Glomerular visceral epithelial cell (primary cell): Measurements from ENCODE around the gene ABHD8.

Experiments used
- DNase-seq: peaks from one replicate; pipeline ENCODE4 v3.0.0-alpha.2; 2016; ENCODE audit errors: extremely low spot score

Gene ABHD8

GRCh38 chr19:17333611-17334413 lies 30.6 kb upstream of the ABHD8 start:
- DNase-seq, result peak; percentile 90

GRCh38 chr19:17332677-17333581 lies 29.7 kb upstream of the ABHD8 start:
- DNase-seq, result peak; percentile 52

GRCh38 chr19:17332360-17332676 lies 29.1 kb upstream of the ABHD8 start:
- no peak for DNase-seq

GRCh38 chr19:17331045-17331558 lies 27.9 kb upstream of the ABHD8 start:
- no peak for DNase-seq

GRCh38 chr19:17330262-17331044 lies 27.2 kb upstream of the ABHD8 start:
- no peak for DNase-seq

GRCh38 chr19:17329366-17330261 lies 26.4 kb upstream of the ABHD8 start:
- DNase-seq, result no peak

GRCh38 chr19:17328517-17329365 lies 25.5 kb upstream of the ABHD8 start:
- DNase-seq, result no peak

GRCh38 chr19:17327654-17328516 lies 24.7 kb upstream of the ABHD8 start:
- DNase-seq, result no peak

- no peak for DNase-seq
Measured at GRCh38 chr19:17327068-17327653, 23.9 kb upstream of the ABHD8 start.

GRCh38 chr19:17326595-17326966 lies 23.4 kb upstream of the ABHD8 start:
- DNase-seq, result peak; percentile 24

GRCh38 chr19:17325881-17326594 lies 22.8 kb upstream of the ABHD8 start:
- no peak for DNase-seq

GRCh38 chr19:17325133-17325532 lies 21.9 kb upstream of the ABHD8 start:
- no peak for DNase-seq

- no peak for DNase-seq
Measured at GRCh38 chr19:17324357-17325114, 21.3 kb upstream of the ABHD8 start.

- no peak for DNase-seq
Measured at GRCh38 chr19:17323964-17324332, 20.7 kb upstream of the ABHD8 start.

GRCh38 chr19:17323300-17323963 lies 20.2 kb upstream of the ABHD8 start:
- no peak for DNase-seq

- DNase-seq, result no peak
Measured at GRCh38 chr19:17322854-17323253, 19.6 kb upstream of the ABHD8 start.
